IPS-20b (cell line): Measurements from ENCODE around the gene MIPEP.
A peak's percentile ranks its signal among the peaks of the same experiment; 100 is the strongest.
"Not testable (repeated sequence)": the region's sequence is repeated elsewhere in the genome, so short reads cannot be mapped to it uniquely, and the experiment has no call there.

ENCODE experiments used
- H3K27ac ChIP-seq: one replicate; pipeline ENCODE4 v1.5.1; 2013; ENCODE audit warnings: low read length
- H3K27me3 ChIP-seq: 2 replicates; pipeline ENCODE4 v1.6.1; 2013; ENCODE audit warnings: mild to moderate bottlenecking, low read length, inconsistent platforms; ENCODE audit not compliant: insufficient read depth
- H3K36me3 ChIP-seq: 2 replicates; pipeline ENCODE4 v1.6.1; 2013; ENCODE audit warnings: low read depth, mild to moderate bottlenecking, inconsistent platforms, low read length, moderate library complexity; ENCODE audit not compliant: insufficient read depth
- H3K4me1 ChIP-seq: 2 replicates; pipeline ENCODE4 v1.6.1; 2013; ENCODE audit warnings: mild to moderate bottlenecking, control low read depth, inconsistent platforms, low read length, moderate library complexity; ENCODE audit not compliant: insufficient read depth
- H3K4me3 ChIP-seq: 2 replicates; pipeline ENCODE4 v1.5.1; 2013; ENCODE audit warnings: mild to moderate bottlenecking, low read length, inconsistent platforms
- H3K9ac ChIP-seq: 2 replicates; pipeline ENCODE4 v1.6.1; 2013; ENCODE audit warnings: low read depth, mild to moderate bottlenecking, inconsistent platforms, low read length, moderate library complexity
- H3K9me3 ChIP-seq: 2 replicates; pipeline ENCODE4 v1.6.1; 2013; ENCODE audit warnings: mild to moderate bottlenecking, low read depth, low read length, inconsistent platforms; ENCODE audit not compliant: insufficient read depth

MIPEP gene

GRCh38 chr13:23905766-23906165, 16.6 kb upstream of the MIPEP start:
- no peaks in the 10 kb centered on the region for H3K9me3 ChIP-seq
- no peak overlapping the region for H3K4me3 ChIP-seq
- H3K36me3 ChIP-seq, result no peaks in the 10 kb centered on the region
- no peak overlapping the region for H3K9ac ChIP-seq
- H3K4me1 ChIP-seq, result no peaks in the 10 kb centered on the region
- peaks cover 18% of the 10 kb centered on the region; the same call in 1 of the 2 replicates for H3K27me3 ChIP-seq
- H3K27ac ChIP-seq, result no peak overlapping the region

- Histone ChIP-seq H3K9me3 (no peaks in the 10 kb centered on the region), H3K27ac (no peak overlapping the region), H3K27me3 (peaks cover 18% of the 10 kb centered on the region; the same call in 1 of the 2 replicates), H3K36me3 (no peaks in the 10 kb centered on the region), H3K4me3 (peak overlapping the region; percentile 24; the same call in 1 of the 2 replicates), H3K4me1 (no peaks in the 10 kb centered on the region; the same call in 1 of the 2 replicates), H3K9ac (no peak overlapping the region)
Measured at GRCh38 chr13:23903906-23904280, 14.7 kb upstream of the MIPEP start.

DNA sequence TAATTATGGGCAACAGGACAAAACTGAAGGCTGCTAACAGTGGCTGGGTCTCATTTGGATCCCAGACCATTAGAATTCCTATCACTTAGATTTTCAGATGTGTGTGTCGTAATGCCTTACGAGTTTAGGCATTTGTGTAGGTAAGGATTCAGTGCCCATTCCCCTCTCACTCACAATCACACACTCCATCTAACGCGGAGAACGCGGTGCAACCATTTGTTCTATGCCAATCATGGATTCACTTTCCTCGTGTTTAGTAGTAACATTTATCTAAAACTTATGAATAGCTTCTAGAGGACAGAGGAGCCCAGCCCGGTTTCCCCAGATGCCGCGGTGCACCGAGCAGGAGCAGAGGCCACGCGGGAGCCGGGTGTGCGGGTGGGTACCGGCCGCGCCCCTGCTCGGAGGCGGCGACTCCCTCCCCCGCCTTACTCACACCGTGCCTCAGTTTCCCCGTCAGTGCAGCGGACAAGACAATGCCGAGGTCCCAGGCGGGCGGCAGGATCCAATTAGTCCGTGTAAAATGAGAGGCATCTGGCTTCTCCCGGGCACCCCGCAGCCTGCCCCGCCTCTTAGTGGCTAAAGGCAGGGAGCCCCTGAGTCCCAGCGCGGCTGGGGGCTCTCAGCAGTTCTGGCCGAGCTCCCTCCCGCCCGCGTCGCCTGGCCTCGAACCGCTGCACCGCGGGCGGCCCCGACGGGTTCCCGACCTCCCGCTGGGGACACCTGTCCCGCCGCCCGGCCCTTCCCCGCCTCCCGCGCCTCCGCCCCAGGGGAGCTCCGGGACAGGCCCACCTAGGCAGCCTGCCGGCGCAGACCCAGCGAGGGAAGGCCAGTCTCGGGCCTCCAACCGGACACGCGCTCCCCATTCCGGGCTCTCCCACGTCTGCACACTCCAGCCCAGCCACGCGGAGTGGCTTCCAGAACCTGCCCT, 14.0 kb upstream of the MIPEP start:
- Histone ChIP-seq H3K4me3 (peak overlapping the region; percentile 24; the same call in 1 of the 2 replicates), H3K27ac (no peak overlapping the region), H3K36me3 (no peaks in the 10 kb centered on the region), H3K27me3 (peaks cover 18% of the 10 kb centered on the region; the same call in 1 of the 2 replicates), H3K9ac (no peak overlapping the region), H3K9me3 (no peaks in the 10 kb centered on the region), H3K4me1 (no peaks in the 10 kb centered on the region; the same call in 1 of the 2 replicates)

DNA sequence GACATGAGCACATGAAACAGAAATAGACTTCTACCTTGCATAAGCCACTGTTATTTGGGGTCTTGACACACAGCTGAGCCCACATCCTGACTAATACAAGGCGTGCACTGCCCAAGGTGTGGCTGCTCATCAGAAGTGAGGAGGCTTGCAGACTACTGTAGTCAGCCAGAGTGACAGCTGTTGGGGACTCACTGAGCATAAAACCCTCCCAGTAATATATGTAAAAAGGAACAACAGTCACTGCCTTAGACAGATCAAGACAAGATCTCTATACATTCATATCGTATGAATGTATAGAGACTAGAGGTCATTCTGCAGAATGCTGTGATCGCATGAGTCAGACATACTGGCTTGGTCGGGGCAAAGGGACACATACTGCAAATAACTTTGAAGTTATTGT, 12.2 kb upstream of the MIPEP start:
- Histone ChIP-seq H3K9me3 (no peaks in the 10 kb centered on the region), H3K4me1 (no peaks in the 10 kb centered on the region; the same call in 1 of the 2 replicates), H3K27ac (no peak overlapping the region), H3K4me3 (no peak overlapping the region), H3K27me3 (peaks cover 18% of the 10 kb centered on the region; the same call in 1 of the 2 replicates), H3K36me3 (no peaks in the 10 kb centered on the region), H3K9ac (no peak overlapping the region)

- peaks cover 17% of the 10 kb centered on the region; the same call in 1 of the 2 replicates for H3K27me3 ChIP-seq
- H3K9me3 ChIP-seq, result no peaks in the 10 kb centered on the region
- H3K9ac ChIP-seq, result no peak overlapping the region
- no peaks in the 10 kb centered on the region; the same call in 1 of the 2 replicates for H3K4me1 ChIP-seq
- H3K27ac ChIP-seq, result no peak overlapping the region
- H3K4me3 ChIP-seq, result no peak overlapping the region
- no peaks in the 10 kb centered on the region for H3K36me3 ChIP-seq
Measured at GRCh38 chr13:23899555-23899954, 10.4 kb upstream of the MIPEP start.

DNA sequence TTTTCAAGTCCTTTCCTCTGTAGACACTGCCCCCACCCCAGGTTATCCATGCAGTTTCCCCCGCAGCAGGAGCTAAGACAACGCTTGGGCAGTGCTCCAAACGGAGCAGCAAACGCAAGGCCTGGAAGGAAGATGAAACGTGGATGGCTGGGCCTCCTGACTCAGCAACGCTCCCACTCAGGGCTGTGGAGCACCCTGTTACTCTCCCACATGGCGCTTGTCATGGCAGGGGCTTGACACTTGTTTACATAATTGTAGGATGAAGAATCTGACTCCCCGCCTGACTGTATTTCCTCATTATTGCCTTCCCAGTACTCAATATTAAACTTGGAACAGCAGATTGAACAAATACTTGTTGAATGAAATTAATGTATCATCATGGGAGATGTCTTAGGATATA, 8.9 kb upstream of the MIPEP start:
- Histone ChIP-seq H3K9me3 (no peaks in the 10 kb centered on the region), H3K27ac (no peak overlapping the region), H3K27me3 (peaks cover 8% of the 10 kb centered on the region; the same call in 1 of the 2 replicates), H3K4me1 (no peaks in the 10 kb centered on the region; the same call in 1 of the 2 replicates), H3K9ac (no peak overlapping the region), H3K36me3 (no peaks in the 10 kb centered on the region), H3K4me3 (no peak overlapping the region)

GRCh38 chr13:23897452-23897919, 8.3 kb upstream of the MIPEP start, which contains the start of gene C1QTNF9B:
Gene C1QTNF9B, minus strand, starts transcription at chr13:23897502.
- not testable (repeated sequence) for H3K36me3 ChIP-seq, H3K9ac ChIP-seq, H3K27me3 ChIP-seq, H3K4me3 ChIP-seq, H3K9me3 ChIP-seq, H3K27ac ChIP-seq, H3K4me1 ChIP-seq

GRCh38 chr13:23894746-23895145, 5.5 kb upstream of the MIPEP start:
- H3K27ac ChIP-seq, result not testable (repeated sequence)

DNA sequence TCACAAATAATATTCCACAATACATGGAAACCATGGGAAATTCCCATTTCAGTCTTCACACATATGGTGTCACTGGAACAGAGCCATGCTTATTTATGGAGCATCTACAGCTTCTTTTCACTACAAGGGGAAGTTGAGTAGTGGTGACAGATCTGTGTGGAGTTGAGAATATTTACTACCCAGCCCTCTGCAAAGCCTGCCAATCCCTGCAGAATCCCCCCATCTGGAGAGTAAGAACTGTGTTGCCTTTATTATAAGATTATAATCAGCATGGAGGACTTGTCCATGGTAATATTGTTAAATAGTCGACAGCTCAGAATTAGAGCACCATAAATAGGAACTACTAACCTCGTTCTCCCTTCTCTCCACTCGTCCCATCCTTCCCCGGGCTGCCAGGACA, 4.6 kb upstream of the MIPEP start:
- not testable (repeated sequence) for H3K27ac ChIP-seq, H3K9me3 ChIP-seq, H3K9ac ChIP-seq, H3K36me3 ChIP-seq, H3K27me3 ChIP-seq, H3K4me1 ChIP-seq, H3K4me3 ChIP-seq

More at GRCh38 chr13:23894746-23895145, 5.5 kb upstream of the MIPEP start:
- not testable (repeated sequence) for H3K4me3 ChIP-seq, H3K4me1 ChIP-seq, H3K9me3 ChIP-seq, H3K27me3 ChIP-seq, H3K36me3 ChIP-seq, H3K9ac ChIP-seq

- no peak overlapping the region for H3K27ac ChIP-seq
- H3K27me3 ChIP-seq, result no peaks in the 10 kb centered on the region
- no peak overlapping the region for H3K9ac ChIP-seq
Measured at GRCh38 chr13:23889615-23890607, 711 bp upstream of the MIPEP start.

DNA sequence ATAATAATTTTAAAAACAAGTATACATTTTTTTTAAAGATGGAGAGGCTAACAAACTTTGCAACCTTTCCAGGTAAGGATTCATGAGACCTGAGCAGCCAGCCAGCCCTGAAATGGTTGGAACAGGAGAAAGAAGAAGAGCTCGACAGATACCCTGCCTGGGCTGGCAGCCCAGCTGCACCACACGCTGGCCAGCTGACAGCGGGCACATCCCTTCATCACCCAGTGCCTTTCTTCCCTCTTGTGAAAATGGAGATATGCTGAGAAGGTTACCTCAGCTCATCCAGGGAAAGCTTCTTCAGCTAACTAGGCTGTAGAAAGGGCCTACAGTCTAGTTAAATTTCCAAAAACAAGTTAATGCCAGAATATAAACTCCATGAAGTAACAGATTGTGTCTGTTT, 4.8 kb downstream of the MIPEP start:
- H3K27ac ChIP-seq, H3K27me3 ChIP-seq, H3K9ac ChIP-seq, H3K9me3 ChIP-seq, H3K4me3 ChIP-seq, H3K4me1 ChIP-seq: not testable (repeated sequence)
- H3K36me3 ChIP-seq, result peaks cover 22% of the 10 kb centered on the region

More at GRCh38 chr13:23889615-23890607, 711 bp upstream of the MIPEP start:
- H3K9me3 ChIP-seq, result no peaks in the 10 kb centered on the region
- peaks cover 9% of the 10 kb centered on the region for H3K4me1 ChIP-seq
- H3K36me3 ChIP-seq, result peaks cover 5% of the 10 kb centered on the region
- H3K4me3 ChIP-seq, result peak overlapping the region; percentile 98
